NCI-H2227 treated with DMSO at 0.1 percent for 48 hours (cell line): Measurements from ENCODE around the gene SSBP3.
"Not testable (repeated sequence)": the region's sequence is repeated elsewhere in the genome, so short reads cannot be mapped to it uniquely, and the experiment has no call there.

Experiments used
- DNase-seq: peaks from one replicate; lab custom pipeline; 2025; lab: John Stamatoyannopoulos, UW

Gene SSBP3

DNA sequence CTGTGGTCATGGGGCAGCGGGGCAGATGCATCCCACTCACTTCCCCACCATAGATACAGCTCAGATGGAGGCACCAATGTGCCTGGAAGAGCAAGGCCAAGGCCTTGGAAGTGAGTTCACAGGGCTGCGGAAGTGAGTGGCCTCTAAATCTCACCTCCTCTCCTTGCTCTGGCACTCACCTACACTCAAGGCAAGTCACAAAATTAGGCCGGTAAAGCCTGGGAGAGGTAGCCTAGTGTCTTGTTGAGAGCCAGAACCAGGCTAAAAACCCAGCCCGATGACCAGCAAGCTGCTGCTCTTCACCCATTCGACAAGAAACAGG, 57.5 kb downstream of the SSBP3 start:
- DNase-seq, result no peak

DNA sequence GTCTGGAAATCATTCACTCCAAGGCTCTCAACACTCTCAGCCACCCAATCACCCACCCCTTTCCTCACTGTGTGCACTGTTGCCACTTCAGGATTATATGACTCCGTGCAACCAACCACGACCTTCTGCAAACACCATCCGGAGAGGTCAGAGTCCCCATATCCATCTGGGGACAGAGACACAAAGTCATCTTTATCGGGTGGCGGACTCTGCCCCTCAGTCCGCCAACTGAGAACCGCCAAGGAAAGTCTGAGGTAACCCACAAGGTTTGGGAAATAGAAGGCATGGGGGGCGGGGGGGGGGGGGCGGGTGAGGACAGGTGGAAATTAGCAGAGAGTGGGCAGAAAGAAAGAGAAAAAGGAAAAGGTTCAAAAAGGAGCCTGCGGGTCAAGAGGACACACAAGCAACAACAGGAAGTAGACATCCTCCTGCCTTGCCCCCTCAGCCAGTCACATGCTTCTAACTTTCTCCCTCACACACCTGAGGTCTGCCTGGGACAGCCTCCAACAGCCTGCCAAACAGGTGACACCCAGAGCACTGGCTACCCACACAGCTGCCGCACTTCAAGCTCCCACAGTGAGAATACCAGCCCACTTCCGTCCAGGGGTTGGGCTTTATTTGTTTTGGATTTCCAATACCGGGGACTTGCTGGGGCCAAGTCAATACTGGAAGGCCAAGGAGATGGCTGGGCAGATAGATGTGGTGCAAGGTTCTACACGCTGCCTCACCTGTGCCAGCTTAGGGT, 58.1 kb downstream of the SSBP3 start:
- no peak for DNase-seq

DNA sequence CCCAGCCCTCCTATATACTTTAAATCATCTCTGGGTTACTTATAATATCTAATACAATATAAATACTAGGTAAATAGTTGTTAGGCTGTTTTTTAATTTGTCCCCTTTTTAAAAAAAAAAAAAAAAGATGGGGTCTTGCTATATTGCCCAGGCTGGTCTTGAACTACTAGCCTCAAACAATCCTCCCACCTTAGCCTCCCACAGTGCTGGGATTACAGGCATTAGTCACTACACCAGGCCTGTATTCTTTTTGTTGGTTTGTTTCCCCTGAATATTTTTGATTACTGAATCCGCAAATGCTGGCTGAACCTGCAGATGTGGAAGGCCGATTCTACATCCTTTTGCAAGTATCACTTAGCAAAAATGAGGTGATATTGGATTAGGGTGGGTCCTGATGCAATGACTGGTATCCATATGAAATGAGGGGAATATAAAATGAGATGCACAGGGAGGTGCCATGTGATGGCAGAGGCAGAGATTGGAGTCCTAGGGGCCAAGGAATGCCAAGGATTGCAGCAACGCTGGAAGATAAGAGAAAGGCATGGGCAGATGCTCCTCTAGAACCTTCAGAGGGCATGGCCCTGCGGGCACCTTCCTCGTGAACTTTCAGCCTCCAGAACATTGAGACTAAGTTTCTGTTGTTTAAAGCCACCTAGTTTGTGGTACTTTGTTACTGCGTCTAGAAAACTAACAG, 58.8 kb downstream of the SSBP3 start:
- DNase-seq, result no peak

DNA sequence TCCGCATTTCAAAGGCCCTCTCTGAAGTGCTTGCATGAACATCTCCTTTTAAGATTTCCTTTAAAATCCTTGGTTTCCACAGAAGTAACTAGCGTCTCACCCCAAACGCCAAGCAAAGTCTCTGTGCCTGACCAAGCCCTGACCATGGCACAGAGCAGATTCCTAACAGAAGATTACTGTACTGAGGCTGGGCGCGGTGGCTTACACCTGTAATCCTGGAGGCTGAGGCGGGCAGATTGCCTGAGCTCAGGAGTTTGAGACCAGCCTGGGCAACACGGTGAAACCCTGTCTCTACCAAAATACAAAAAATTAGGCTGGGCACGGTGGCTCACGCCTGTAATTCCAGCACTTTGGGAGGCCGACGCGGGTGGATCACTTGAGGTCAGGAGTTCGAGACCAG, 60.6 kb downstream of the SSBP3 start:
- not testable (repeated sequence) for DNase-seq

DNA sequence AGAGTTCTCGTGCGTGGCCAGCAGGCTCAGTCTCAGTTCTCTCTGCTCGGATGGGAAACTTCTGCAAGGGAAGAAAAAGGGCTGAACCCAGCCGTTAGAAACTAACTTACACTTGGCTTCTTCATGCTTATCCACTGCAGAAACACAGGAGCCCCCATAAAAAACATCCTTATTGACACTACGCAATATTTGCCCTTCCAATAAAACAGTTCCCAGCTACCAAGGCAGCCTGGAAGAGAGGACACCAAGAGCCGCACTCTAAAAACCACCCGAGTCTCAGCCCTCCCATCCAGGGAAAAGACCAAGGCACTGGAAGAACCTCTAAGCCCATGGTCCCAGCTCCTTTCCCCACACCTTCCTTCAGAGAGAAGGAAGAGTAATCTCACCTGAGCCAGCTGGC, 61.1 kb downstream of the SSBP3 start:
- DNase-seq, result no peak

DNA sequence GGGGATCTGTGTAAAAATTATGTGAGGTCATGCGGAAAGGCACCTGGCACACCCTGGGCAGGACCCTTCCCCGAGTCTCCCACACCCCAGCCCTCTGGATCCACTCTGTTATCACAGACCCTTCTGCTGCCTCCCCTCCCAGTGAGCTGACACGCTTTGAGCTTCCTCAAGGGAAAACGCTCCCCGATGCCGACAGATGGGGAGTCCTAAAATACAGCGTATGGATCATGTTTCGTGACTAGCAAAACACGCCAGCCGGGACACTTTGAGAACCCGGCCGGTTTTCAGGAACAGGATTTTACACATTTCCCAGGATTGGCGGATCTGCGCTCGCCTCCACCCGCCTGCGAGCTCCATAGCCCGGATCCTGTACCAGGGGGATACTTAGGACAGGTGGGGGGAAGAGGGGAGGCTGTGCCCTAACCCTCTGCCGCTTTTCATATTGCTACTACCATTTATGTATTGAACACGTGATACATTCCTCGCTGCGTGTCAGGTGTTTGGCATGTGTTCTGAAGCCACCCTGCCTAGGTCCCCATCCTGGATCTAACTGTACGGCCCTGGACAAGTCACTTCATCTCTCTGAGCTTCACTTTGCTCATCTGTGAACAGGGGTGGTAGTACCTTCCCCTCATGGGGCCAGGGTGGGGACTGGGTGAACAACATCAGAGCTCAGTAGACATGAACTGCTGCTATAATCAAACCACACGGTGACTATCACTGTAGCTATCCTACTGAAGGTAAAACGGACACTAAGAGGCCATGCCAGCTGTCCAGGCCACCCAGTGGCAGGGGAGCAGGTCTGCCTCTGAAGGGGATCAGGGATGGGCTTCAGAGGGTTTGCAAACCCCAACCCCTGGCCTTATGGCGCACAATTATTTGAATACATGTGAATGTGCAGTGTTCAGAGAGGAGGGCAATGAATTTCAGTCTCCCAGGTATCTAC, 63.2 kb downstream of the SSBP3 start:
- no peak for DNase-seq

DNA sequence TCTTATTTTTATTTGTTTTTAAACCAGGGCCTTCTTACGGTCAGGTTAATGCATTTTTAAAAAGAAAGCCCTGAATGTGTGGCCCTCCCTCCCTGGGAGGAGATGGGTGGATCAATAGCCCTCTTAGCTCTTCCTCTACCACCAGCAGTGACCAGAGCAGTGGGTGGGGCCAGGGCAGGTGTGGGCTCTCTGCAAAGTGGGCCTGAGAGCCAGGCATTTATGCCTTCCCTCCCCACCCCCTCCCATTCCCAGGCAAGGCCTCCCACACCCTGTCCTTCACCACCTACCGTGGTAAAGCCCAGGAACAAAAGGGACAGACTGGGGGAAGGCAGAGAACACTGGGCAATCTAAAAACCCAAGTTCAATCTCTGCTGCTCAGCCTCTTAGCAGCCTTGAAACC, 63.9 kb downstream of the SSBP3 start:
- no peak for DNase-seq

DNA sequence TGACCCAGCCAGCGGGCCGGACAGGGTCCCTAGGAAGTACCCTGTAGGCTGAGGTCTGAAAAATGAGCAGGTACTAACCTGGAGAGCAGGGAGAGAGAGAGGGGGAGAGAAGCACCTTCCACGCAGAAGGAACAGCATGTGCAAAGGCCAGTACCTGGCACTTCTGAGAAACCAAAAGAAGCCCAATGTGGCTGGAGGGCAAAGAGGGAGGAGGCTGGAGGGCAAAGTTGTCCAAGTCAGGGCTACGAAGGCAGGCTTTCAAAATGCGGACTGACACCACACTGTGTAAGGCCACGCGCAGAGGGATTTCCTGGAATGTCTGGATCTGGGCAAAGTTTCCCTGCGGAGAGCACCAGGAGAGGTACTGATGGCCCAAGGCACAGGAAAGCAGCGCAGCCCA, 64.4 kb downstream of the SSBP3 start:
- no peak for DNase-seq

DNA sequence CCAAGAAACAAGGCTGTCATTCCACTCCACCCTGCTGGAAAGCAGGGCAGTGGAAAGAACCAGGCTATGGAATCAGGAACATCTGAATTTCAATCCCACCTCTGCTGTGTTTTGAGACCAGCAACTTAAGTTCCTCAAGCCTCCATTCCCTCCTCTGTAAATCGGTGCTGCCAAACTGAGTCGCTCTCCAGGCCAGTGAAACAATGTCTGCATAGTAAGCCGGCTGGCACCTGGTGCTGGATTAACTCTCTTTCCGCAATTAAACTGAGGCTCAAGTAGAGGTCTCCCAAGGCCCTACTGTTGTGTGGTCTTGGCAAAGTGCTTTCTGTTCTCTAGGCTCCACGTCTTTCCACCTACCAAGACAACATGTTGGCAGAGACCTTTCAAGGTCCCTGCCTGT, 65.3 kb downstream of the SSBP3 start:
- DNase-seq, result no peak

DNA sequence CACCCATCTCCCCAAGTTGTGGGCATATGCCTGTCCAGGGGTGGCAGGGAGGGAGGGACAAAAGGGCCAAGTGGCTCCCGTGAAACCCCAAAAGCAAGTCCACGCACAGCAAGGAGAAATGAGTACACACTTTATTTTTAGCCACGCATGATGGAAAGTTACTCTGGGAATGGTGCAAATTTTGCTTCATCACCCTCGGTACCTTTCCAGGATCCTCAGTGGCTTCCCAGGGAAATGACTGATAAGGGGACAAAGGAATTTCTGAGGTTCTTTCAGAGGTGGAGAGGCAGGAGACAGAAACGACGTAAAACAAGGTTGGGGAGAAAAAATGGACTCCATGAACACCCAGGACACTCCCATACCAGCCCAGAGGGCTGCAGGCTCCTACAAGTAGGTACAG, 65.8 kb downstream of the SSBP3 start:
- no peak for DNase-seq

DNA sequence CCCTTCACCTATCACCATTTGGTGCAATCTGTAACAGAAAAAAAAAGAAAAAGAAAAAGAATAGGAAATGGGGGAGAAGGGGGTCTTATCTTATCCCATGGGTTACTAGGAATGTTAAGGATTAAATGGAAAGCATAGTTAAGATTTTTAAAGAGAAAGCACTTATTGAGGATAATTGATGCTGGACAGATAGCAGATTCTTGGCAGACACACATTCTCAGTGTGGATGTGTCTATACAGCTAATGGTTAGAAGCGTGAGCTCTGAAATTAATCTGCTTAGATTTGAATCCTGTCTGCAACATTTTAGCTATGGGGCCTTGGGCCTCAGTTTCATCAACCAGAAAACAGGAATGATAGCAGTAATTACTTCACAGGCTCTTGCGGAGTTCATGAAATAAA, 67.1 kb downstream of the SSBP3 start:
- no peak for DNase-seq

DNA sequence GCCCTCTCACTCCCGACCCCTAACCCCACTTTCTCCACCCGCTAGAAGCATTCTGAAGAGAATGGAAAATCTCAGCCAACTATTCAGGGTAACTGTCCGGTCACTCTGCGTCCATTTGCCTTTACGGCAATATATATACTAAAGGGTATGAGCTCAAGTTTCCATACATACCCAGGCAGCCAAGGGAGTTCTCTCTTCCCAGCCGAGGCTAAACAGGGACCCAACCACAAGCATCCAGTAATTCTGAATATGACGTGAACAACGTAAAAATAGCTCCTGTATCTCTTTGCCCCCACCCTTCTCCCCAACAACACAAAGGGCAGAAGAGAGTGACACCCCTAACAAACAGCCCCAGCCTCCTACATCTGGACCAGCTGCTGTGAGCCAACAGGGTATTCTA, 67.7 kb downstream of the SSBP3 start:
- no peak for DNase-seq

DNA sequence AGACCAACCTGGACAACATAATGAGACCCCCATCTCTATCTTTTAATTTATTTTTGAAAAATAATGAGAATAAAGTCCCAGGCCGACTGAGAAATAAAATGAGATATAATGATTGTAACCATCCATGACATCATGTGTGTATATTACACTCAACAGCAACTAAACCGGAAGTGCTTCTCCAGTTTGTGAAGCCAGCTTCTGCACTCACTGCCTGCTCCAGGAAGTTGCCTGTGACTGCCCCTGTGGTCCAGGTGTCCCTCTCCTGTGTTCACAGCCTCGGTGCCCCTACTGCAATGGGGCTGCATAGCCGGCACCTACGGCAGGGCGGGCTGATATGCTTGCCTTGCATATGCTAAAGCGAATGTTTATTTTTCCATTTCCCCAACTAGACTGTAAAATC, 68.3 kb downstream of the SSBP3 start:
- DNase-seq, result no peak

DNA sequence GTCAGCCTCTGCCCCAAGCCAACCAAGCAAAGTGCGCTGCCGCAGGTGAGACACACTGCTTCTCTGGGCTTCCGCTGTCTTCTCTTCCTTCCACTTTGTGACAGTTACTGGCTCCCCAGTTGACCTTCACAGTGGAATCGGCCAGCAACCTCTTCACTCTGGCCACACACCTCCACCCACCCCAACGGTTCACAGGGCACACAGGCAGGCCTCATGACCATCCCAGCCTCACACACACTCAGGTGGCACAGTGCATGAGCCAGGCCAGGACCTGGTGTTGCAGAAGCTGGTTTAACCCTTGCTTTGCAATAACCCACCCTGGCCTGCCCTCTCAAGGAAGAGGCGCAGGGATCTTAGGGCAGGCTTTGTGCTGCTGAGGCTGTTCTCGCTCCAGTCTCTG, 69.2 kb downstream of the SSBP3 start:
- DNase-seq, result no peak

DNA sequence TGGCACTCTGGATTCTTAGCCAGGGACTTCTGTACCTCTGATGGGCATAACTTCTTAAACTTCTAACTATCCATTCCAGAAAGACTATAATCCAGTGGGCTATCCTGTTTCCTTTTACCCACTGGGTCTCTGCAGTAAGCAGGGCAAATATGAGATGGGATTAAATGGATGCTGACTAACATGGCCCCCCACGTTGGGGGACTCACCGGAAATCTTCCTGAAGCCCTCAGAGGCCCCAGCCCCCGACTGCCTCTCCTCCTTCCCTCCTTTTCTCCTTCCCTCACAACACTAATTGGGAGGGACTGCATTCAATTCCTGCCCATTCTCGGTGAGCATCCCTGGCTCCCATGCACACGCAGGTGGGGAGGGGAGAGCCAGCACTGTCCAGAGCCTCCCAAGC, 70.1 kb downstream of the SSBP3 start:
- no peak for DNase-seq

DNA sequence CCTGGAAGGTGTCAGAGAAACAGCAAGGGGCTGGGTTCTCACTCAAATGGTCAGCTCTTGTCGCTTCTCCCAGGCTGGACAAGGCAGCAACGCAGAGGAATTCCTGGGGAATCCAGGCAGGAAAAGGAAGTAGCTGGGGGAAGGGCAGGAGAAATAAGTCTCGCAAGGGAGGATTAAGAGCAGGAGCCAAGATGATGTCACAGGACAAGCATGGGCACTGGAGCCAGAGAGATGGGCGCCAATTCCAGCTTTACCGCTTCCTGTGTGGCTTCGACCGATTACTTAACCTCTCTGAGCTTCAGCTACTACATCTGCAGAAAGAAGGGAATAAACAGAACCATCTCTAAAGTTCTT, 70.5 kb downstream of the SSBP3 start:
- no peak for DNase-seq

DNA sequence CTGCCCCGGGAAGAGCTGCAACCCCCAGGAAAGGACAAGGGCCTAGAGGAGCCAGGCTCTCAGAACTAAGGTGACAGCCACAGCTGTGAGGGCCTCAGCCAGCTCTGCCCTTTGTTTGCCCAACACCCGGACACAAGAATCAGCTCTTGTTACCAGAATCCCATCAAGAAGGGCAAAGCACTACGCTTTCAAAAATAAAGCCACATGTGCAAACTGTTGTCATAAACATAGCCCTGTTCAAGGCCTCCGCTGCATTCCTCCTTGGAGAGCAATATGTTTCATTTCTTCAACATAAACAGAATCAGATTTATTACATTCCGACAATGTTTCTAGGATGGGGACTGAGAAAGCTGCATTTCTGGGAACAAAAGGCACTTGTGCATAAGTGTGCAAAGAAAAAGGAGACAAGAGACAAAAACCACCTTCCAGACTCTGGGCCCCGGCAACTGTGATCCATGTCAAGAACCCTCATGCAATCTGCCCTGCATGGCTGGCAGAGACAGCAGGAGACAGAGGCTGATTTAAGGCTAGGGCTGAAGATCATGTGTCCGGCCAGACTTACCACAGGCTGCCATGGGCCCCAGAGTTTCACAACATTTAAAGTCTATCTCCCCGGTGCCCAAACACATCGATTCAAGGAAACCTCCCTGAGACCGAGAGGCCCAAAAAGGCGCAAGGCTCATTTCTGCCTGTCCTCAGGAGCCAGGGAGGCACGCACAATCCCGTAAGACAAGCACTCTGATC, 71.0 kb downstream of the SSBP3 start:
- DNase-seq, result no peak

DNA sequence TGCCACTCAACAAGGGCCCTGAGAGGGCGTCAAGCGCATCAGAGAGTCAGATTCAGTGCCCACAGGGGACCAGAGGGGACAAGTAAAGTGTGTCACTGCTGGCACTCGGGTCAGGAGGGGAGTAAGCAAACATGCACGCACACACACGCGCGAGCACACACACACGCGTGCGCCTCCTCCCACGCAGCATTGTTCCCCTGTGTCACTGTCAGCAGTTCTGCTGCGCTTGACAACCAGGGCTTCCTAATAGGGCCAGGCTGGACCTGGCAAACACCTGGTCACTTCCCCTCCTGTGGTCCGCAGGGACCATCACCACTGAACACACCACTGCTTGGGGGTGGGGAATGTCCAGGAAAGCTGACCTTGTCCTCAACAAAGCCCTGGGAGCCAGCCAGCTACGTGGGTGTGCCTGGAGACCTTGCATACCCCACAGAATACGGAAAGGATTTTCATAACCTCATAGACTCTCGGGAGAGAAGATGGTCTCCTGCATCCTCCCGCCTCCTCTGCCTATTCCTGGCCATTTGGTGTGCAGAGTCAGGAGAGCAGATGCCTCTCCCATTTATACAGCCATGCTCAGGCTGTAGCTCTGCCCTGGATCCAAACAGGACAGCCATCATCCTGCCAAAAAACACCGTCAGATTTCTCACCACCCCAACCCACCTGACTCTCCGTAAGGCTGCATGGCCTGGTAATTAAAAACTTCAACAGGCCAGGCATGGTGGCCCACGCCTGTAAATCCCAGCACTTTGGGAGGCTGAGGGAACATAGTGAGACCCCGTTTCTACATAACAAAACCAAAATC, 73.2 kb downstream of the SSBP3 start:
- no peak for DNase-seq

DNA sequence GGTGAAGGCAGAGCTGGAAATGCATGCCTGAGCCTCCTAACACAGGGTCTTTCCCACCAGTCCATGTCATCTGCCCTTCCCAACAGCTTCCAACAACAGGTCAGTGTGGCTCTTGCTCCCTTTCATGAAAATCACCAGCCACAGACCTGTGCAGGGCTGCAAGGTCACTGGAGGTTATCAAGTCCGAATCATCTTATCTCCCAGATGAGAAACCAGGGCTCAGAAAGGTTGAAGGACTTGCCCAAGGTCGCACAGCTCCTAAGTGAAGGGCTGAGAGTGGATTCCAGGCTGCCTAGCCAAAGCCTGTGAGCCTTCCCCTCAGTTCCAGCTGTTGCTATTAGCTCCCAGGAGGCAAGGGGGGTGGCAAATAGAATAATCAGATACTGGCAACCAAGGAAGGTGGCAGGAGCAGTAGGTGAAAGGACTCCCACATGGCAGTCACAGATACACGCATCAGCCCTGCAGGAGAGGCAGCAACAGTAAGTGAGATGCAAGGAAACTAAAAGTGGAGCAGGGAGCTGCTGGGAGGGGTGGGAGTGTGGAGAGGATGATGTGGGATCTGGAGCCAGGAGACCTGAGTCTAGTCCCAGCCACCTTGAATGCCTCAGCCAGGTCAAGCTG, 74.2 kb downstream of the SSBP3 start:
- no peak for DNase-seq

DNA sequence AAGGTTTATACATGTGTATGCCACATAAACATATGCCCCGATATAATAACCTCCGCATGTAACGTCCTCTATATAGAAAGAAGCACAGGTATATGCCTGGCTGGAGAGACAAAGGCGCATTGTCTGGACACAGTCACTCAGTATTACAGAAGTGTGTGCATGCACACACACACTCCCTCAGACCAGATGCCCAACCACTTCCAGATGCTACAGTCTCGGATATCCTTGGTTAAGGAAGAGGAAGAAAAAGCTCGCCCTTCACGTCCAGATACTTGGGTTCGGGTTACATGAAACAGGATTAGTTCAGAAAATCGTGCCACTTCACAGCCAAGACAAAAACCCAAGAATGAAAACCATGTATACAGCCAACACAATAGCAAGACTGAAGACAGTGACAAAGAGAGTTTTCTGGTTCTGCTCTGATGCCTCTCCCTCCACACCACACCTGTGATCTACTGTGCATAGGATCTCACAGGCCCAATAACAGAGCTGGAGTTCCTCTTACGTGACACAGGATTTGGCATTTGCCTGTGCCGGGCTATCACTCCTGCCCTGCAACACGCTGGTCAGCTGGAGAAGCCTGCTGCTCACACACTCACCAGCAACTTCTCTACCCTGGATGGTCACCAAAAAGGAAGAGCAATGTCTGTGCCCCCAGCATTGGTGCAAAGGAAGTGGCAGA, 75.0 kb downstream of the SSBP3 start:
- no peak for DNase-seq
